GM12875 (cell line): ENCODE data around the gene RTF2.

ENCODE experiments used
- H3K4me3 ChIP-seq: one replicate; pipeline ENCODE4 v1.5.1; 2011; ENCODE audit warnings: low read depth, low read length, control low read depth
- TF ChIP-seq, protein P1 (sequence below): IDR thresholded peaks from 2 replicates; pipeline ENCODE4 v1.5.1; 2011; ENCODE audit warnings: low read depth, mild to moderate bottlenecking, control low read depth, inconsistent platforms, low read length, moderate library complexity, borderline replicate concordance; ENCODE audit not compliant: insufficient read depth

The RTF2 gene, protein sequence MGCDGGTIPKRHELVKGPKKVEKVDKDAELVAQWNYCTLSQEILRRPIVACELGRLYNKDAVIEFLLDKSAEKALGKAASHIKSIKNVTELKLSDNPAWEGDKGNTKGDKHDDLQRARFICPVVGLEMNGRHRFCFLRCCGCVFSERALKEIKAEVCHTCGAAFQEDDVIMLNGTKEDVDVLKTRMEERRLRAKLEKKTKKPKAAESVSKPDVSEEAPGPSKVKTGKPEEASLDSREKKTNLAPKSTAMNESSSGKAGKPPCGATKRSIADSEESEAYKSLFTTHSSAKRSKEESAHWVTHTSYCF

GRCh38 chr20:56468316-56469076, at the start of gene RTF2:
Gene RTF2 (plus strand): TSS chr20:56468627. CDS start chr20:56468698, 71 bp downstream.
- peak within 1 kb of the TSS; percentile 54 for H3K4me3 ChIP-seq
- TF ChIP-seq, protein P1, sequence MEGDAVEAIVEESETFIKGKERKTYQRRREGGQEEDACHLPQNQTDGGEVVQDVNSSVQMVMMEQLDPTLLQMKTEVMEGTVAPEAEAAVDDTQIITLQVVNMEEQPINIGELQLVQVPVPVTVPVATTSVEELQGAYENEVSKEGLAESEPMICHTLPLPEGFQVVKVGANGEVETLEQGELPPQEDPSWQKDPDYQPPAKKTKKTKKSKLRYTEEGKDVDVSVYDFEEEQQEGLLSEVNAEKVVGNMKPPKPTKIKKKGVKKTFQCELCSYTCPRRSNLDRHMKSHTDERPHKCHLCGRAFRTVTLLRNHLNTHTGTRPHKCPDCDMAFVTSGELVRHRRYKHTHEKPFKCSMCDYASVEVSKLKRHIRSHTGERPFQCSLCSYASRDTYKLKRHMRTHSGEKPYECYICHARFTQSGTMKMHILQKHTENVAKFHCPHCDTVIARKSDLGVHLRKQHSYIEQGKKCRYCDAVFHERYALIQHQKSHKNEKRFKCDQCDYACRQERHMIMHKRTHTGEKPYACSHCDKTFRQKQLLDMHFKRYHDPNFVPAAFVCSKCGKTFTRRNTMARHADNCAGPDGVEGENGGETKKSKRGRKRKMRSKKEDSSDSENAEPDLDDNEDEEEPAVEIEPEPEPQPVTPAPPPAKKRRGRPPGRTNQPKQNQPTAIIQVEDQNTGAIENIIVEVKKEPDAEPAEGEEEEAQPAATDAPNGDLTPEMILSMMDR, result no peak

GRCh38 chr20:56420028-56420427, 48.4 kb upstream of the RTF2 start:
- no peak overlapping the region for H3K4me3 ChIP-seq
- TF ChIP-seq, protein P1, result no peak

GRCh38 chr20:56420940-56421688, 47.3 kb upstream of the RTF2 start:
- no peak overlapping the region for H3K4me3 ChIP-seq
- TF ChIP-seq, protein P1, result no peak

DNA sequence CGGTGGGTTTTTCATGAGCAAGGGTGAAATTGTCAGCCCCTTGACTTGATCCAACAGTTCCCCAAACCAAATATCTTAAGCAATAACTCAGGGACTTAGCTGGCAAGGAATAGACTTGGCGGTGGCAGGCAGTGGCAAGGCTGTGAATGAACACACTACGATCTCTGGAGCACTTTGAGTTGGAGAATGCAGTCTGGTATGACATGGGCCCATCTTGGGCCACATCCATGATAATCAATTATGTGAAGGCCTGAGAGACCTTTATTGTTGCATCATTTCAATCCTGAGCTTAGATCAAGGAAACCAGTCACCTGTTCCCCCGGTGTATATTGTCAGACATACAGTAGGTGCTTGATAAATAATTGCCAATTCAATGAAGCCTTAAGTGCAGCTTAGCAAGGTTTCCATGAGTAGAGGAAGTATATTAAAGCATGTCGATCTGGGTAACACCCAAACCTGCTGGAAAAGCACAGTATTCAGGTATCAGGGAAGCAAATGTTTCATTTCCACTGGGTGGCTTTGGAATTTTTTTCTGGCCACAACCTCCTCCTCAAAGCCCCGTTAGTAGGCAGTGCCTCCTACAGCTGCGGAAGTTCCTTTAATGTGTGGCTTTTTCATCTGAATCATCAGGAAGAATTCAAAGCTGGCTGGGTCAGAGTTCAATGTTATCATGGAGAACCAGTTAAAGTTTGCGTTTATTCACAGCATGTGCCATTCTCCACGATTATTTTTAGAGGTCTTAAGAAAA, 46.2 kb upstream of the RTF2 start:
- TF ChIP-seq, protein P1, result no peak
- no peak overlapping the region for H3K4me3 ChIP-seq

- no peak overlapping the region for H3K4me3 ChIP-seq
- TF ChIP-seq, protein P1, result no peak
Measured at GRCh38 chr20:56422824-56423189, 45.6 kb upstream of the RTF2 start.

GRCh38 chr20:56423211-56423610, 45.2 kb upstream of the RTF2 start:
- no peak overlapping the region for H3K4me3 ChIP-seq
- TF ChIP-seq, protein P1, result no peak
